Measurements from ENCODE around the gene RBMS3. TPM values are rescaled to one million over a fixed set of nuclear protein-coding genes. Genes with fewer than 3 reads are reported as not detected.

Gene RBMS3
- total RNA-seq, 1 donor from 2014 or later, result 13.2 TPM

DNA sequence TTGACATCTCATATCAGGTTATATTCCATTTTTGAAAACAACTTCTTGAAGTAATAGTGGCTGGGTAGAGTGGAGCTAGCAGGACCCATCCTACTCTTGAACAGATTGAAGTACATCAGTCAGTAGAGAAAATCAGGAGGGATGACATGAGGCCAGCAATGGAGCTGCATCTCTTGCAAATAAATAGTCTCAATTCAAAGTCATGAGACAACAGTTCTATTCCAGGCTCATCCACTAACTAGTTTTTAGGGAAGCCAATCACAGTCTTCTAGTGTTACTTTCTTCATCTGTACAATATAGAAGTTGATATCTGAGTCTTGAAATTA, 477.2 kb downstream of the RBMS3 start:
- DNase-seq (ENCODE audit: low read depth), result no peak
- no peak overlapping the region for H3K4me3 ChIP-seq (ENCODE audit: low read depth, low read length)
- TF ChIP-seq CTCF (conservative IDR thresholded peaks at IDR 0.05; ENCODE audit: low read depth, low read length), result no peak

GRCh38 chr3:29758434-29759322, 477.8 kb downstream of the RBMS3 start:
- no peak overlapping the region for H3K4me3 ChIP-seq (ENCODE audit: low read depth, low read length)
- no peak for TF ChIP-seq CTCF (conservative IDR thresholded peaks at IDR 0.05; ENCODE audit: low read depth, low read length)
- DNase-seq (ENCODE audit: low read depth), result peak; percentile 80

DNA sequence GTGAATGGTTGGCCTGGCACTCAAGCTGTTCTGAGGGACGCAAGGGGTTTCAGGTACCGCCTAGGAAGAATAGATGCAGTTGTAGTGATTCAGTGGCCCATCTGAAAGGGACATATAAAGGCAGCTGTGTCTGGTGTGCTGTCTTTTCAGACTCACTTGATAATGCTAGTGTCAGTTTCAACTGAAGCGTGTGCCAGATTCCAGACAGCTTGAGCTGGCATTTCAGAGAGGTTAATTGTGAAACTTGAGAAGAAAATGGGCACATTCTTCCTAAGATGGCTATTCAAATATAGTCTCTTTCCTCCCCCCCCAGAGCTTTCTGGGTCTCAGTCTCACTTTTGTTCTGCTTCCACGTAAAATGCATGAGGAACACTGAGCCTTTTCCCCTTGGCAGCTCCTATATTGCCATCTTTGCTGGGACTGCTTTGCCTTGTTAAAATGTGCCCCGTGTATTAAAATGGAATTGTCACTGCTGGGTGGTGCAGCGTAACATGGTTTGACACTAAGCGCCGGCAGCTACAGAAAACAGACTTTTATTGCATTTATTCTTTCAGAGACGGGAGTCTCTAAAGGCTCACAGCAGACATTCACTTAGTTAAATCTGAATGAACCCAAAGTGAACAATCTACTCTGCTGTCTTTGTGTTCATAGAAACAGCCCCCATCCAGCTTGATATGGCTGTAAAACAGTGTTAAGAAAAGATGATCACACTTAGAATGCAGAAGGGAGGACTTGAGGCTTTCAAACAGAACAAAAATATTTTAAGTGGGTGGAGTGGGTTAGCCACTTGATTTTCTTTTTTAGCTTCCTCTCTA, 478.7 kb downstream of the RBMS3 start:
- no peak for TF ChIP-seq CTCF (conservative IDR thresholded peaks at IDR 0.05; ENCODE audit: low read depth, low read length)
- DNase-seq (ENCODE audit: low read depth), result no peak
- H3K4me3 ChIP-seq (ENCODE audit: low read depth, low read length), result no peak overlapping the region

DNA sequence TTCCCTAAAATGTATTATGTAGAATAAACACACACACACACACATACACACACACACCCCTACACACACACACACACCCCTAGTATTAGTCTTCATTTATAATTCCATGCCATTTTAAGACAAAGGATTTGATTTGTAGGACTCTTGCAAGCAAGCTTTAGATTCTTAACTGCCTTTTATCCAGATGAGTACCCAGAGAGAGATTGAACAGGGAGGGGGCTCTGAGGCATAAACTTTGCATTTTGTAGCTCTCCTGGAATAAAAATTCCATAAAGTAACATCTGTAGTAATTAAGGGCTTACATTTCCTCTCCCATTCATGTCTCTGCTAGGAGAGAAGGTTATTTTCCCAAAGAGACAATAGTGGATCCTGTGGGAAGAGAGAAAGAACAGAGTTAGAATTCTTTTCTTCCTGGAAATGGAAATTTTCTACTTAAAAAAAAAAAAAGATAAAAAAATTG, 479.4 kb downstream of the RBMS3 start:
- TF ChIP-seq CTCF (conservative IDR thresholded peaks at IDR 0.05; ENCODE audit: low read depth, low read length), result no peak
- H3K4me3 ChIP-seq (ENCODE audit: low read depth, low read length), result no peak overlapping the region
- no peak for DNase-seq (ENCODE audit: low read depth)

DNA sequence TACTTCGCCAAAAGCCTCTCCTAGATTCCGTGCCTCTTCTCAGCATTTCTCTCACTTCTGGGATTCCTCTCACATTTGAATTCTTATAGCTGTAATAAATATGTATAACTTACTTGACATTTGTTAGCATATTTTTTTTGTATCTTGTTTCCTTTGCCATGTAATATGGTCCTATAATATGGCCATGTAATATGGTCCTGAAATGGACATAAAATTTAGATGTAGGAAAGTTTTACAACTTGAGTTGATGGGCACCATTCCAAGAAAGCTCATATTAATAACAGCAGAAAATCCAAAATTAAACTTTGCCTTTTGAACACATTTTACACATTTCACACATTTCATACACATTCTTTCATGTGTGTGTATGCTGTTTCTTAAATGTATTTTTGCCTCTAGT, 480.6 kb downstream of the RBMS3 start:
- TF ChIP-seq CTCF (conservative IDR thresholded peaks at IDR 0.05; ENCODE audit: low read depth, low read length), result no peak
- no peak for DNase-seq (ENCODE audit: low read depth)
- H3K4me3 ChIP-seq (ENCODE audit: low read depth, low read length), result no peak overlapping the region

DNA sequence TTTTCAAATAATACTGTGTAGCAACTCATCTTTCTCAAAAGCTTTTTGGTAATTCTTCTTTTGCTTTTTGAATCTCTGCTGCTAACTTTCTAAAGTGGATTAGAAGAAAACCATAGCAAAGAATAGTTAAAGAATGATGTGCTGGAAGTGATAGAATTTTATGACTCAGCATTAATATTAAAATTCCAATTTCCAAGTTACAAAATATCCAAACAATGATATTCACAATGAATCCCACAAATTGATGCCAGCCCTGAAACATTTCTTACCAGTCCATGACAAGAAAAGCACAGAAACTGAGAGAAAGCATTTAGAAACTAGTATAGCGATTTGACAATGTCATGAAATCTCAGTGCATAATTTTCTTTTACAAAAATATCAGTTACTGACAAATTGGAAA, 482.2 kb downstream of the RBMS3 start:
- no peak overlapping the region for H3K4me3 ChIP-seq (ENCODE audit: low read depth, low read length)
- no peak for DNase-seq (ENCODE audit: low read depth)
- no peak for TF ChIP-seq CTCF (conservative IDR thresholded peaks at IDR 0.05; ENCODE audit: low read depth, low read length)

Data from epithelial cell of proximal tubule (primary cell).